ENCODE results near the gene PCDHGA1.

DNA sequence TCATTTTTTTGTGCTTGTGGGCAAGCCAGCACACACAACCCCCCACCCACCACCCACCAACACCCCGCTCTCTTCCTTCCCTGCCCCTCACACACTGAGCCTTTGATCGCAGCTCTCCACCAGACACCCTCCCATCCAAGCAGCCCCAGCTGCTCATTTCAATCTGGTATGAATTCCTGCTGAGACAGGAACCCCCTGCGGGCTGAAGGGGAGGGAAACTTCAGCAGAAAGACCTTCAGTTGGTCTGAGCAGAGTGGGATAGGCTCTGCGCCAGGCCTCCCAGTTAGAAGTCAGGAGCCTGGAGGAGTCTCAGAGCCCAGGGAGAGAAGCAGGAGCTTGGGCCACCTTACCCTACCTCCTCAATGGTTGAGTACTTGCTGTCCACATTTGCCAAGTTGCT lies 165.7 kb downstream of the PCDHGA1 start:
- TF ChIP-seq, protein P1, sequence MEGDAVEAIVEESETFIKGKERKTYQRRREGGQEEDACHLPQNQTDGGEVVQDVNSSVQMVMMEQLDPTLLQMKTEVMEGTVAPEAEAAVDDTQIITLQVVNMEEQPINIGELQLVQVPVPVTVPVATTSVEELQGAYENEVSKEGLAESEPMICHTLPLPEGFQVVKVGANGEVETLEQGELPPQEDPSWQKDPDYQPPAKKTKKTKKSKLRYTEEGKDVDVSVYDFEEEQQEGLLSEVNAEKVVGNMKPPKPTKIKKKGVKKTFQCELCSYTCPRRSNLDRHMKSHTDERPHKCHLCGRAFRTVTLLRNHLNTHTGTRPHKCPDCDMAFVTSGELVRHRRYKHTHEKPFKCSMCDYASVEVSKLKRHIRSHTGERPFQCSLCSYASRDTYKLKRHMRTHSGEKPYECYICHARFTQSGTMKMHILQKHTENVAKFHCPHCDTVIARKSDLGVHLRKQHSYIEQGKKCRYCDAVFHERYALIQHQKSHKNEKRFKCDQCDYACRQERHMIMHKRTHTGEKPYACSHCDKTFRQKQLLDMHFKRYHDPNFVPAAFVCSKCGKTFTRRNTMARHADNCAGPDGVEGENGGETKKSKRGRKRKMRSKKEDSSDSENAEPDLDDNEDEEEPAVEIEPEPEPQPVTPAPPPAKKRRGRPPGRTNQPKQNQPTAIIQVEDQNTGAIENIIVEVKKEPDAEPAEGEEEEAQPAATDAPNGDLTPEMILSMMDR (IDR thresholded peaks at IDR 0.05): no peak
- TF ChIP-seq POLR2A (IDR thresholded peaks at IDR 0.05): no peak

Measured in body of pancreas (tissue), 4 donors.